ENCODE measurements around the gene SLC25A29. TPM values are rescaled to one million over a fixed set of nuclear protein-coding genes. Genes with fewer than 3 reads are reported as not detected.

SLC25A29 gene
- polyA plus RNA-seq, 2 of the 4 experiments (the other 2 are of a cell fraction) = 6.3 to 15.1 TPM

DNA sequence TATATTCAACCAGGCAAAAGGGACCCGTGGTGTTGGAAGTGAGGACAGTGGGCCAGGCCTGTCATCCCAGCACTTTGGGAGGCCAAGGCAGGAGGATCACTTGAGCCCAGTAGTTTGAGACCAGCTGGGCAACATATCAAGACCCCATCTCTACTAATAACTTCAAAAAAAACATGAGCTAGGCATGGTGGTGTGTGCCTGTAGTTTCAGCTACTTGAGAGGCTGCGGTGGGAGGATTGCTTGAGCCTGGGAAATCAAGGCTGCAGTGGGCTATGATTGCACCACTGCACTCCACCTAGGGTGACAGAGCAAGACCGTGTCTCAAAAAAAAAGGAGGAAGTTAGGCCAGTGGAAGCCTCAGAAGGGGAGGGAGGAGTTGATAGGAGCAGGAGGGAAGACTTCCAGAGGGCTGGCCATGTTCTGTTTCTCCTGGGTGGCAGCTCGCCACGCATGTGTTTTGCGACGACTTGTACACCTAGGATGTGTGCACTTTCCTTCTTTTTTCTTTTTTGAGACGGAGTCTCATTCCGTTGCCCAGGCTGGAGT, 10.1 kb downstream of the SLC25A29 start:
- 90% methylated on average over 9 of the region's 9 CpGs for WGBS (ENCODE audit: missing lambda C conversion rate)
- no peak overlapping the region for H3K27ac ChIP-seq
- ChIA-PET CTCF (interaction anchor here (1.1 to 12.3 kb wide), 3 partner anchors 12 to 121 kb away, joined by 3 to 114 read pairs (median 3); no protein-coding TSS in a partner anchor), POLR2A (no interaction called here)
- FAIRE-seq = no peak
- DNase-seq (ENCODE audit: low read depth in 1 of 2, low spot score in 1 of 2) = no peak
- H3K4me2 ChIP-seq = no peak overlapping the region
- H3K4me3 ChIP-seq = no peak overlapping the region
- no peaks in the 10 kb centered on the region for H3K4me1 ChIP-seq
- H3K9me3 ChIP-seq = no peaks in the 10 kb centered on the region
- no peak for TF ChIP-seq NPAS2 (CRISPR knock-in tag; IDR thresholded peaks at IDR 0.05; ENCODE audit: borderline replicate concordance)
- no peak for TF ChIP-seq ZSCAN20 (CRISPR knock-in tag; IDR thresholded peaks at IDR 0.05)
- TF ChIP-seq RCOR1 (IDR thresholded peaks at IDR 0.05; ENCODE audit: low read depth, low read length) = no peak
- no peak for TF ChIP-seq POLR2A (IDR thresholded peaks at IDR 0.05; ENCODE audit: low read length)
- ATAC-seq = no peak

- Histone ChIP-seq H3K4me2 (no peak overlapping the region), H3K27ac (no peak overlapping the region), H3K4me1 (no peaks in the 10 kb centered on the region), H3K9me3 (no peaks in the 10 kb centered on the region), H3K4me3 (no peak overlapping the region)
- ATAC-seq = no peak
- no peak for TF ChIP-seq RNF2 (IDR thresholded peaks at IDR 0.05; ENCODE audit: borderline replicate concordance, low read depth)
- no peak for TF ChIP-seq EHF (CRISPR knock-in tag; IDR thresholded peaks at IDR 0.05)
- no peak for TF ChIP-seq MAFK (IDR thresholded peaks at IDR 0.05; ENCODE audit: partially characterized antibody)
- TF ChIP-seq RARB (CRISPR knock-in tag; IDR thresholded peaks at IDR 0.05) = no peak
- TF ChIP-seq HMGXB4 (CRISPR knock-in tag; IDR thresholded peaks at IDR 0.05; ENCODE audit: borderline replicate concordance) = no peak
- no peak for TF ChIP-seq POLR2A (IDR thresholded peaks at IDR 0.05; ENCODE audit: low read length)
- TF ChIP-seq TP53 (CRISPR knock-in tag; IDR thresholded peaks at IDR 0.05) = no peak
- TF ChIP-seq EHMT2 (IDR thresholded peaks at IDR 0.05; ENCODE audit: low read depth) = no peak
- no peak for TF ChIP-seq SMC3 (IDR thresholded peaks at IDR 0.05)
- no peak for TF ChIP-seq SREBF2 (IDR thresholded peaks at IDR 0.05)
- no peak for TF ChIP-seq RAD21 (conservative IDR thresholded peaks at IDR 0.05 in 1 of 2, IDR thresholded peaks at IDR 0.05 in 1 of 2)
- no peak for TF ChIP-seq FOXS1 (CRISPR knock-in tag; IDR thresholded peaks at IDR 0.05)
- no peak for TF ChIP-seq PHF8 (IDR thresholded peaks at IDR 0.05; ENCODE audit: borderline replicate concordance, low read depth)
- no peak for TF ChIP-seq USF2 (IDR thresholded peaks at IDR 0.05)
- TF ChIP-seq HOXA7 (CRISPR knock-in tag; IDR thresholded peaks at IDR 0.05) = no peak
- no peak for DNase-seq (ENCODE audit: low read depth in 1 of 2, low spot score in 1 of 2)
- no peak for FAIRE-seq
- CTCF ChIA-PET = interaction anchor here (0.8 to 12.3 kb wide), 4 partner anchors 11 to 350 kb away, joined by 3 to 114 read pairs (median 6); no protein-coding TSS in a partner anchor
- WGBS (ENCODE audit: missing lambda C conversion rate) = 85% methylated on average over 16 of the region's 16 CpGs
- POLR2A ChIA-PET = no interaction called here
Measured at GRCh38 chr14:100295376-100296105, 10.7 kb downstream of the SLC25A29 start.

- TF ChIP-seq RARB (CRISPR knock-in tag; IDR thresholded peaks at IDR 0.05) (no peak), USF2 (IDR thresholded peaks at IDR 0.05) (no peak), HEYL (CRISPR knock-in tag; IDR thresholded peaks at IDR 0.05) (no peak), SMC3 (IDR thresholded peaks at IDR 0.05) (no peak), KDM1A (IDR thresholded peaks at IDR 0.05; ENCODE audit: low read depth) (no peak), POLR2A (IDR thresholded peaks at IDR 0.05; ENCODE audit: low read length) (no peak), TFCP2L1 (CRISPR knock-in tag; IDR thresholded peaks at IDR 0.05) (no peak), CTCF (IDR thresholded peaks at IDR 0.05) (no peak), FOXS1 (CRISPR knock-in tag; IDR thresholded peaks at IDR 0.05) (no peak), FOSB (CRISPR knock-in tag; IDR thresholded peaks at IDR 0.05) (no peak)
- CTCF ChIA-PET = interaction anchor here (0.8 to 12.3 kb wide), 5 partner anchors 10 to 351 kb away, joined by 3 to 114 read pairs (median 6); no protein-coding TSS in a partner anchor
- Histone ChIP-seq H3K27ac (no peak overlapping the region), H3K9me3 (no peaks in the 10 kb centered on the region), H3K4me3 (no peak overlapping the region), H3K4me1 (no peaks in the 10 kb centered on the region), H3K4me2 (no peak overlapping the region)
- ATAC-seq (no peak), DNase-seq (ENCODE audit: low read depth in 1 of 2, low spot score in 1 of 2) (no peak), FAIRE-seq (no peak)
- POLR2A ChIA-PET = no interaction called here
- 83% methylated on average over 2 of the region's 2 CpGs for WGBS (ENCODE audit: missing lambda C conversion rate)
Measured at GRCh38 chr14:100294963-100295330, 11.3 kb downstream of the SLC25A29 start.

Measured in A549 (cell line).